Measurements from ENCODE around the gene NPC2.

The NPC2 gene

DNA sequence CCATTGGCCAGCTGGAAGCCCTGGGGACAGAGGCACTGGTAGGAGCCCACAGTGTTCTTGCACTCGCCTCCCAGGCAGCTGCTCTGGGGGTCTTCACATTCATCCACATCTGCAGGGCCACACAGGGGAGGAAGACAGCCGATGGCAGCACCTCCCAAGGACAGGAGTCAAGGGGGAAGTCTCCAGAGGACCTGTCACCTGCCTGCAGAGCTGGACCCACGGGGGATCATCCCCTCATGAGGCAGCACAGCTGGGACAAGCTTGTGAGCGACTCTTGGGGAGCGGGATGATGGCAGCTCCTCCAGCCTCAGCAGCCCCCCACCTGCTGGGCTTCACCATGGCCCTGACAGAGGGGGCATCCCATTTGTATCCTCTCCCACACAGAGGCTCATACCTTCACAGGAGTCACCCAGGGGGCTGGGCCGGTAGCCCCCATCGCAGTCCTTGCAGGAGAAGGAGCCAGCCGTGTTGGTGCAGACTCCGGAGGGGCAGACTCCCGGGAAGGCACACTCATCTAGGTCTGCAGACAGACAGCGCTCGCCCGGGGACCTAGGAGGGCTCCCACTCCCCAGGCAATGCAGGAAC, 15.8 kb upstream of the NPC2 start:
- TF ChIP-seq, protein P1, sequence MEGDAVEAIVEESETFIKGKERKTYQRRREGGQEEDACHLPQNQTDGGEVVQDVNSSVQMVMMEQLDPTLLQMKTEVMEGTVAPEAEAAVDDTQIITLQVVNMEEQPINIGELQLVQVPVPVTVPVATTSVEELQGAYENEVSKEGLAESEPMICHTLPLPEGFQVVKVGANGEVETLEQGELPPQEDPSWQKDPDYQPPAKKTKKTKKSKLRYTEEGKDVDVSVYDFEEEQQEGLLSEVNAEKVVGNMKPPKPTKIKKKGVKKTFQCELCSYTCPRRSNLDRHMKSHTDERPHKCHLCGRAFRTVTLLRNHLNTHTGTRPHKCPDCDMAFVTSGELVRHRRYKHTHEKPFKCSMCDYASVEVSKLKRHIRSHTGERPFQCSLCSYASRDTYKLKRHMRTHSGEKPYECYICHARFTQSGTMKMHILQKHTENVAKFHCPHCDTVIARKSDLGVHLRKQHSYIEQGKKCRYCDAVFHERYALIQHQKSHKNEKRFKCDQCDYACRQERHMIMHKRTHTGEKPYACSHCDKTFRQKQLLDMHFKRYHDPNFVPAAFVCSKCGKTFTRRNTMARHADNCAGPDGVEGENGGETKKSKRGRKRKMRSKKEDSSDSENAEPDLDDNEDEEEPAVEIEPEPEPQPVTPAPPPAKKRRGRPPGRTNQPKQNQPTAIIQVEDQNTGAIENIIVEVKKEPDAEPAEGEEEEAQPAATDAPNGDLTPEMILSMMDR (IDR thresholded peaks at IDR 0.05; ENCODE audit: borderline replicate concordance, control extremely low read depth, extremely low read depth, insufficient read depth, missing control alignments): no peak
- DNase-seq (ENCODE audit: low spot score): no peak
- in situ Hi-C loops (cut with MboI; ENCODE audit: low sequenced_read_pairs, unreplicated experiment): no loop called here

DNA sequence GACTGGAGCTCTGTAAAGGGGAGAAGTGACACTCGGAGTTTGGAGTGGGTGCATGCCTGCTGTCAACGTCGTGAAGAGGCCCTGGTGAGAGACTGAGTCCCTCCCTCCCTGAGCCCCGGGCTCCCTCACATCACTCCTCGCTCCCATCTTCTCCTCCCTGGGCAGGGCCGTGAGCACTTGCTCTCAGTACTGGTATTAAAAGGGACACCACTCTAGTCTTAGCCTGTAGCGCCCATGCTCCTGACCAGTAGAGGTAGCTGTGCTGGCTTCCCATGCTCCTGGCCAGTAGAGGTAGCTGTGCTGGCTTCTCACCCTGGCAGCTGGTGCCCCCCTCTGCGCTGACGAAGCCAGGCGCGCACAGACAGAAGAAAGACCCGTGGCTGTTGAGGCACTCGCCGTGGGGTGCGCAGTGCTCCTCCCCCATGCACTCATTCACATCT, 15.2 kb upstream of the NPC2 start:
- in situ Hi-C loops (cut with MboI; ENCODE audit: low sequenced_read_pairs, unreplicated experiment): no loop called here

DNA sequence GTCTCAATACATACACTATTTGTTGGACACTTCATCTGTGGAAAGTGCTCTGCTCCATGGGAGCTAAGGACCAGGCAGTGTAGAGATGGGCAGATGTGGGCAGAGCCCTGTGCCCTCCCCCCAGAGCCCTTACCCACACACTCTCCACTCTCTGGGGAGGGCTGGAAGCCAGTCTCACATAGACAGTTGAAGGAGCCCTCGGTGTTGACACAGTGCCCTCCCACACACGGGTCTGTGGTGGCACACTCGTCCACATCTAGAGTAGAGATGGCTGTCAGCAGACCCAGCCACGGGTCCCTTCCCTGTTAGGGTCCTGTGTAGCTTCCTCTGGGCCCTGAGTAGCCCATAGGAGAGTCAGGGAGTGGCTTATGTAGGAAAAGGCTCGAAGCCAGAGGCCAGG, 14.7 kb upstream of the NPC2 start:
- TF ChIP-seq, protein P1 (IDR thresholded peaks at IDR 0.05; ENCODE audit: borderline replicate concordance, control extremely low read depth, extremely low read depth, insufficient read depth, missing control alignments): no peak
- no peak for DNase-seq (ENCODE audit: low spot score)
- in situ Hi-C loops (cut with MboI; ENCODE audit: low sequenced_read_pairs, unreplicated experiment): no loop called here

More for the DNA sequence above, 15.2 kb upstream of the NPC2 start:
- TF ChIP-seq, protein P1 (IDR thresholded peaks at IDR 0.05; ENCODE audit: borderline replicate concordance, control extremely low read depth, extremely low read depth, insufficient read depth, missing control alignments): peak; percentile 15
- no peak for DNase-seq (ENCODE audit: low spot score)

DNA sequence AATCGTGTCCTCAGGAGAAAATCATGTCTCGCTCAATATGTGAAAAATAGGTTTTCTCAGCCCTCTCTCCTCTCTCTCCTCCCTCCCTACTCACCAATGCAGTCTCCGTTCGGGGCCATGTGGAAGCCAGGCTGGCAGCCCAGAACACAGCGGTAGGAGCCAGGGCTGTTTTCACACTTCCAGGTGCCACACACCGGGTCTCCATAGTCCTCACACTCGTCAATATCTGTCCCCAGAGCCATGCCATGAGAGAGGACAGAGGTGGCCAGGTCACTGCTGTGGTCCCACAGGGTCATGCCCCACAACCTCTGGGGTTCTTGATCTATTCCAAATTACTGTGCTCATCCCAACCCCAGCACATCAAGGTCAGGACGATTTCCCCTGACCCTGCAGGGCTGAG, 14.0 kb upstream of the NPC2 start:
- TF ChIP-seq, protein P1 (IDR thresholded peaks at IDR 0.05; ENCODE audit: borderline replicate concordance, control extremely low read depth, extremely low read depth, insufficient read depth, missing control alignments): no peak
- in situ Hi-C loops (cut with MboI; ENCODE audit: low sequenced_read_pairs, unreplicated experiment): no loop called here
- DNase-seq (ENCODE audit: low spot score): no peak

DNA sequence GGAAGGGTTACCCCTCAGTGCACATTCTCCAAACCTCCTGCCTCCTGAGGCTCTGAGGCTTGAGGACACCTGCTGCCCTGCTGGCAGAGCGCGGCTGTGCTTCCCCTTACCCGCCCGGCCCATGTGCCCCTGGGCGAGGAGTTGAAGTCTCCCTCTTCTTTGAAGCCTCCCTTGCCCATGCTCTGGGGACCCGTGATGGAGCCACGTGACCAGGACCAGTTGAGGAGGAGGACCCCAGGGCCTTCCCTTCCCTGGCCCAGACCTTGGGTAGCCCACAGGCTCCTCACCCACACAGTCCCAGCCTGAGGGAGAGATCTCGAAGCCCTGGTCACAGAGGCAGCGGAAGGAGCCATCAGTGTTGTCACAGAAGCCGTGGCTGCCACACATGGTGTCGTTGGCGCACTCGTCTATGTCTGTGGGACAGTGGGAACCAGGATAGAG, 13.3 kb upstream of the NPC2 start:
- in situ Hi-C loops (cut with MboI; ENCODE audit: low sequenced_read_pairs, unreplicated experiment): no loop called here
- peak; percentile 13 for DNase-seq (ENCODE audit: low spot score)
- TF ChIP-seq, protein P1 (IDR thresholded peaks at IDR 0.05; ENCODE audit: borderline replicate concordance, control extremely low read depth, extremely low read depth, insufficient read depth, missing control alignments): no peak

DNA sequence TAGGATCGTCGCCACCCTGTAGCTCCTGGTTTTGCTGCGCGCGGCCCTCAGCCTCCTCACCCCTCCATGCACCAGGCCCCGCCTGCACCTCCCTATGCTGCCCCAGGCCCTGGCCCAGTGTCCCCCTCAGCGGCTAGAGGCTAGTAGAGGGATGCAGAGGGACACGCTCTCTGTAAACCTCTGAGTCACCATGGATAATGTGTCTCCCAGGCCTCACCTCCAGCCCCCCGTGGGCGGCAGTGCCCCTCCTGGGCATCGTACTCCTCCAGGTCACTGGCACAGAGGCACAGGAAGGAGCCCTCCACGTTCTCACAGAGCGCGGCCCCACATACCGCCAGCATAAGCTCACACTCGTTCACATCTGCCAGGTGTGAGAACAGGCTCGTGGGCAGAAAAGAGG, 12.7 kb upstream of the NPC2 start:
- in situ Hi-C loops (cut with MboI; ENCODE audit: low sequenced_read_pairs, unreplicated experiment): no loop called here
- TF ChIP-seq, protein P1 (IDR thresholded peaks at IDR 0.05; ENCODE audit: borderline replicate concordance, control extremely low read depth, extremely low read depth, insufficient read depth, missing control alignments): no peak

More for the DNA sequence above, 12.7 kb upstream of the NPC2 start:
- no peak for DNase-seq (ENCODE audit: low spot score)

Measured in GM13976 (cell line).